Activated CD4-positive, alpha-beta memory T cell treated with anti-CD3 and anti-CD28 coated beads, Interleukin-2, amount 10 ng/mL, durations not matched to agents 7 days and 5 days (primary cell): ENCODE results near the gene GABBR2. TPM values are rescaled to one million over a fixed set of nuclear protein-coding genes. Genes with fewer than 3 reads are reported as not detected.
"Not testable (repeated sequence)": the region's sequence is repeated elsewhere in the genome, so short reads cannot be mapped to it uniquely, and the experiment has no call there.

Source experiments
- CTCF ChIA-PET: fragments of 350-600 bp; sonication (Branson Sonifier 250); formaldehyde crosslinking; loops from one replicate; lab custom pipeline; 2021; ENCODE audit warnings: antibody characterized with exemption, inconsistent platforms; lab: Charles Lee
- POLR2A ChIA-PET: fragments of 350-600 bp; sonication (Branson Sonifier 250); formaldehyde crosslinking; loops from one replicate; lab custom pipeline; 2021; ENCODE audit warnings: antibody characterized with exemption; lab: Charles Lee
- DNase-seq: peaks from one replicate; pipeline ENCODE4 v3.0.0-alpha.2; 2020
- H3K27ac Mint-ChIP-seq: one replicate; pipeline ENCODE4 v1.8.0; 2021; ENCODE audit warnings: mild to moderate bottlenecking, mixed read lengths
- H3K27me3 Mint-ChIP-seq: one replicate; pipeline ENCODE4 v1.8.0; 2021; ENCODE audit warnings: mixed read lengths
- H3K36me3 Mint-ChIP-seq: one replicate; pipeline ENCODE4 v1.8.0; 2021; ENCODE audit warnings: low read depth, mixed read lengths
- H3K4me1 Mint-ChIP-seq: one replicate; pipeline ENCODE4 v1.8.0; 2021; ENCODE audit warnings: mixed read lengths
- H3K4me3 Mint-ChIP-seq: one replicate; pipeline ENCODE4 v1.8.0; 2021; ENCODE audit warnings: mild to moderate bottlenecking, mixed read lengths
- H3K9me3 Mint-ChIP-seq: one replicate; pipeline ENCODE4 v1.8.0; 2021; ENCODE audit warnings: mixed read lengths
- total RNA-seq, 2 experiments: library from RNA; stranded (reverse); gene quantifications; one replicate each; pipeline ENCODE4 v1.2.3, GENCODE V29; 2021

Gene GABBR2
- total RNA-seq, 2 experiments from 2014 or later, result not detected

GRCh38 chr9:98520221-98520960 lies 188.3 kb downstream of the GABBR2 start:
- H3K36me3 Mint-ChIP-seq, result no peaks in the 10 kb centered on the region
- DNase-seq, result no peak
- no peak overlapping the region for H3K27ac Mint-ChIP-seq
- H3K27me3 Mint-ChIP-seq, result peaks cover 21% of the 10 kb centered on the region
- no peaks in the 10 kb centered on the region for H3K4me1 Mint-ChIP-seq
- ChIA-PET POLR2A (no interaction called here), CTCF (no interaction called here)
- no peaks in the 10 kb centered on the region for H3K9me3 Mint-ChIP-seq
- no peak overlapping the region for H3K4me3 Mint-ChIP-seq

- POLR2A ChIA-PET, result no interaction called here
- Mint-ChIP-seq H3K36me3 (no peaks in the 10 kb centered on the region), H3K9me3 (no peaks in the 10 kb centered on the region), H3K27ac (no peak overlapping the region), H3K4me1 (no peaks in the 10 kb centered on the region), H3K27me3 (peaks cover 18% of the 10 kb centered on the region), H3K4me3 (no peak overlapping the region)
- DNase-seq, result no peak
- CTCF ChIA-PET, result no interaction called here
These were observed 189.1 kb downstream of the GABBR2 start for GRCh38 chr9:98519641-98520040.

- Mint-ChIP-seq H3K27me3 (peaks cover 10% of the 10 kb centered on the region), H3K9me3 (no peaks in the 10 kb centered on the region), H3K4me3 (no peak overlapping the region), H3K36me3 (no peaks in the 10 kb centered on the region), H3K27ac (no peak overlapping the region), H3K4me1 (no peaks in the 10 kb centered on the region)
- no peak for DNase-seq
- POLR2A ChIA-PET, result no interaction called here
- CTCF ChIA-PET, result no interaction called here
These were observed 190.2 kb downstream of the GABBR2 start for GRCh38 chr9:98518556-98518955.

GRCh38 chr9:98517761-98518160 lies 191.0 kb downstream of the GABBR2 start:
- ChIA-PET POLR2A (no interaction called here), CTCF (no interaction called here)
- no peaks in the 10 kb centered on the region for H3K36me3 Mint-ChIP-seq
- no peak overlapping the region for H3K4me3 Mint-ChIP-seq
- DNase-seq, result no peak
- H3K9me3 Mint-ChIP-seq, result no peaks in the 10 kb centered on the region
- no peaks in the 10 kb centered on the region for H3K4me1 Mint-ChIP-seq
- no peak overlapping the region for H3K27ac Mint-ChIP-seq
- peaks cover 6% of the 10 kb centered on the region for H3K27me3 Mint-ChIP-seq

- POLR2A ChIA-PET, result no interaction called here
- Mint-ChIP-seq H3K9me3 (no peaks in the 10 kb centered on the region), H3K4me3 (no peak overlapping the region), H3K36me3 (no peaks in the 10 kb centered on the region), H3K27ac (no peak overlapping the region), H3K27me3 (peaks cover under 1% of the 10 kb centered on the region), H3K4me1 (no peaks in the 10 kb centered on the region)
- CTCF ChIA-PET, result no interaction called here
- DNase-seq, result no peak
These were observed 191.7 kb downstream of the GABBR2 start for GRCh38 chr9:98516897-98517503.

GRCh38 chr9:98516205-98516896 lies 192.4 kb downstream of the GABBR2 start:
- no peak for DNase-seq
- CTCF ChIA-PET, result no interaction called here
- Mint-ChIP-seq H3K4me1 (no peaks in the 10 kb centered on the region), H3K4me3 (no peak overlapping the region), H3K27me3 (no peaks in the 10 kb centered on the region), H3K27ac (no peak overlapping the region), H3K9me3 (no peaks in the 10 kb centered on the region), H3K36me3 (no peaks in the 10 kb centered on the region)
- POLR2A ChIA-PET, result no interaction called here

- H3K4me1 Mint-ChIP-seq, result no peaks in the 10 kb centered on the region
- ChIA-PET CTCF (no interaction called here), POLR2A (no interaction called here)
- no peak overlapping the region for H3K27ac Mint-ChIP-seq
- no peak for DNase-seq
- no peak overlapping the region for H3K4me3 Mint-ChIP-seq
- H3K9me3 Mint-ChIP-seq, result no peaks in the 10 kb centered on the region
- H3K27me3 Mint-ChIP-seq, result peaks cover 3% of the 10 kb centered on the region
- no peaks in the 10 kb centered on the region for H3K36me3 Mint-ChIP-seq
These were observed 193.1 kb downstream of the GABBR2 start for GRCh38 chr9:98515506-98516204.

- Mint-ChIP-seq H3K27ac (no peak overlapping the region), H3K36me3 (no peaks in the 10 kb centered on the region), H3K4me3 (no peak overlapping the region), H3K9me3 (no peaks in the 10 kb centered on the region), H3K27me3 (peaks cover 3% of the 10 kb centered on the region), H3K4me1 (no peaks in the 10 kb centered on the region)
- ChIA-PET POLR2A (no interaction called here), CTCF (no interaction called here)
- no peak for DNase-seq
These were observed 193.9 kb downstream of the GABBR2 start for GRCh38 chr9:98514841-98515240.

- DNase-seq, H3K4me3 Mint-ChIP-seq, H3K9me3 Mint-ChIP-seq, H3K36me3 Mint-ChIP-seq, CTCF ChIA-PET, H3K27me3 Mint-ChIP-seq, H3K27ac Mint-ChIP-seq, POLR2A ChIA-PET, H3K4me1 Mint-ChIP-seq: not testable (repeated sequence)
These were observed 200.4 kb downstream of the GABBR2 start for GRCh38 chr9:98508217-98508919.

- Mint-ChIP-seq H3K27ac (no peak overlapping the region), H3K27me3 (peaks cover 8% of the 10 kb centered on the region), H3K4me1 (no peaks in the 10 kb centered on the region), H3K9me3 (no peaks in the 10 kb centered on the region), H3K4me3 (no peak overlapping the region), H3K36me3 (no peaks in the 10 kb centered on the region)
- DNase-seq, result no peak
- ChIA-PET POLR2A (no interaction called here), CTCF (no interaction called here)
These were observed 202.2 kb downstream of the GABBR2 start for GRCh38 chr9:98506422-98507054.

GRCh38 chr9:98504298-98505282 lies 204.1 kb downstream of the GABBR2 start:
- ChIA-PET POLR2A (no interaction called here), CTCF (no interaction called here)
- no peak overlapping the region for H3K27ac Mint-ChIP-seq
- H3K27me3 Mint-ChIP-seq, result peaks cover 8% of the 10 kb centered on the region
- no peaks in the 10 kb centered on the region for H3K9me3 Mint-ChIP-seq
- H3K4me3 Mint-ChIP-seq, result no peak overlapping the region
- no peaks in the 10 kb centered on the region for H3K4me1 Mint-ChIP-seq
- DNase-seq, result no peak
- no peaks in the 10 kb centered on the region for H3K36me3 Mint-ChIP-seq

GRCh38 chr9:98503867-98504266 lies 204.9 kb downstream of the GABBR2 start:
- Mint-ChIP-seq H3K9me3 (no peaks in the 10 kb centered on the region), H3K4me3 (no peak overlapping the region), H3K36me3 (no peaks in the 10 kb centered on the region), H3K4me1 (no peaks in the 10 kb centered on the region), H3K27me3 (peaks cover 8% of the 10 kb centered on the region), H3K27ac (no peak overlapping the region)
- ChIA-PET POLR2A (no interaction called here), CTCF (no interaction called here)
- no peak for DNase-seq
